IMR-90 (cell line): ENCODE measurements around the gene SEMA5A. TPM values are rescaled to one million over a fixed set of nuclear protein-coding genes. Genes with fewer than 3 reads are reported as not detected.

Experiments used
- ATAC-seq: fragments of 200-7000 bp; cut with Tn5 transposase; 2 replicates; pipeline ENCODE4 v1.9.1; 2020; ENCODE audit warnings: low read depth, mild to moderate bottlenecking, moderate library complexity
- BruUV-seq: library from RNA; stranded (reverse); fragments of 400-500 nt; replicated peaks from 2 replicates; lab custom pipeline; 2021; lab: Mats Ljungman, UMichigan
- CTCF ChIA-PET: fragments of 300-600 bp; formaldehyde crosslinking; extraction: SDS; loops from one replicate; lab custom pipeline; 2021; ENCODE audit warnings: antibody characterized with exemption; lab: Yijun Ruan, JAX
- POLR2A ChIA-PET: fragments of 300-600 bp; sonication (Branson Sonifier 250); formaldehyde crosslinking; loops from one replicate; lab custom pipeline; 2022; ENCODE audit warnings: antibody characterized with exemption; ENCODE audit not compliant: unreplicated experiment; lab: Charles Lee
- DNase-seq: peaks from one replicate; pipeline ENCODE4 v3.0.0; 2013
- H2AFZ ChIP-seq: replicated peaks from 2 replicates; pipeline ENCODE3; 2013; ENCODE audit warnings: low read length, mild to moderate bottlenecking; ENCODE audit not compliant: poor library complexity
- H2AK5ac ChIP-seq: 2 replicates; pipeline ENCODE4 v1.6.1; 2013; ENCODE audit warnings: low read depth, low read length, inconsistent platforms
- H2AK9ac ChIP-seq: replicated peaks from 2 replicates; pipeline ENCODE3; 2013; ENCODE audit warnings: mild to moderate bottlenecking, low read depth, low read length, moderate library complexity; ENCODE audit not compliant: poor library complexity
- H2BK120ac ChIP-seq: 2 replicates; pipeline ENCODE4 v1.6.1; 2013; ENCODE audit warnings: low read depth, low read length, inconsistent platforms
- H2BK15ac ChIP-seq: 3 replicates; pipeline ENCODE4 v1.6.1; 2013; ENCODE audit warnings: low read depth, low read length, inconsistent platforms
- H2BK20ac ChIP-seq: 2 replicates; pipeline ENCODE4 v1.6.1; 2013; ENCODE audit warnings: low read depth, mild to moderate bottlenecking, inconsistent platforms, low read length, moderate library complexity
- H2BK5ac ChIP-seq: 2 replicates; pipeline ENCODE4 v1.6.1; 2013; ENCODE audit warnings: mild to moderate bottlenecking, low read depth, low read length, inconsistent platforms; ENCODE audit not compliant: poor library complexity, severe bottlenecking
- H3K14ac ChIP-seq: replicated peaks from 2 replicates; pipeline ENCODE4 v1.6.1; 2013; ENCODE audit warnings: low read depth, low read length, inconsistent platforms
- H3K18ac ChIP-seq: 2 replicates; pipeline ENCODE4 v1.6.1; 2013; ENCODE audit warnings: low read depth, low read length, control low read depth
- H3K23ac ChIP-seq: 2 replicates; pipeline ENCODE4 v1.6.1; 2013; ENCODE audit warnings: low read depth, low read length, inconsistent platforms
- H3K27ac ChIP-seq: 2 replicates; pipeline ENCODE4 v1.5.1; 2013; ENCODE audit warnings: mild to moderate bottlenecking, control low read depth, low read length; ENCODE audit not compliant: insufficient read depth
- H3K27me3 ChIP-seq: 2 replicates; pipeline ENCODE4 v1.6.1; 2013; ENCODE audit warnings: low read length; ENCODE audit not compliant: control insufficient read depth, insufficient read depth
- H3K36me3 ChIP-seq: 2 replicates; pipeline ENCODE4 v1.6.1; 2013; ENCODE audit warnings: low read length, mixed read lengths; ENCODE audit not compliant: control insufficient read depth, insufficient read depth
- H3K4ac ChIP-seq: 2 replicates; pipeline ENCODE4 v1.6.1; 2013; ENCODE audit warnings: low read depth, low read length, inconsistent platforms
- H3K4me1 ChIP-seq: 2 replicates; pipeline ENCODE4 v1.6.1; 2013; ENCODE audit warnings: low read length, mixed read lengths; ENCODE audit not compliant: control insufficient read depth, insufficient read depth
- H3K4me2 ChIP-seq: 2 replicates; pipeline ENCODE4 v1.6.1; 2013; ENCODE audit warnings: low read depth, mild to moderate bottlenecking, control low read depth, low read length, moderate library complexity
- H3K4me3 ChIP-seq: 2 replicates; pipeline ENCODE4 v1.5.1; 2013; ENCODE audit warnings: low read depth, mild to moderate bottlenecking, control low read depth, low read length, moderate library complexity; ENCODE audit not compliant: insufficient read depth
- H3K56ac ChIP-seq: 2 replicates; pipeline ENCODE4 v1.6.1; 2013; ENCODE audit warnings: low read length, inconsistent platforms; ENCODE audit not compliant: insufficient read depth; ENCODE audit errors: extremely low read depth
- H3K79me1 ChIP-seq, 2 experiments: 2 replicates each; pipeline ENCODE4 v1.6.1; 2013; ENCODE audit warnings: low read length in 2 of 2, inconsistent platforms in 1 of 2, low read depth in 1 of 2
- H3K9ac ChIP-seq: 2 replicates; pipeline ENCODE4 v1.6.1; 2013; ENCODE audit warnings: low read depth, low read length, control low read depth
- H3K9me1 ChIP-seq: 2 replicates; pipeline ENCODE4 v1.6.1; 2013; ENCODE audit warnings: low read length, inconsistent platforms; ENCODE audit not compliant: insufficient read depth
- H3K9me3 ChIP-seq: 2 replicates; pipeline ENCODE4 v1.6.1; 2013; ENCODE audit warnings: low read length; ENCODE audit not compliant: control insufficient read depth, insufficient read depth
- H4K20me1 ChIP-seq: 2 replicates; pipeline ENCODE4 v1.6.1; 2013; ENCODE audit warnings: low read length, inconsistent platforms; ENCODE audit not compliant: insufficient read depth
- H4K5ac ChIP-seq: 2 replicates; pipeline ENCODE4 v1.6.1; 2013; ENCODE audit warnings: mild to moderate bottlenecking, low read depth, low read length, control low read depth
- H4K8ac ChIP-seq, 2 experiments: 2 replicates each; pipeline ENCODE4 v1.6.1; 2013; ENCODE audit warnings: low read depth in 2 of 2, low read length in 2 of 2, control low read depth in 1 of 2, inconsistent platforms in 1 of 2
- H4K91ac ChIP-seq: 2 replicates; pipeline ENCODE4 v1.6.1; 2013; ENCODE audit warnings: low read depth, low read length, inconsistent platforms; ENCODE audit not compliant: insufficient read depth
- BHLHE40 ChIP-seq: fragments of 150-350 bp; IDR thresholded peaks from 2 replicates; pipeline ENCODE4 v1.6.1; 2016; ENCODE audit warnings: mild to moderate bottlenecking, low read depth, low read length
- CEBPB ChIP-seq: IDR thresholded peaks from 2 replicates; pipeline ENCODE4 v1.6.1; 2012; ENCODE audit warnings: low read depth, low read length, improper control_type of control experiment
- CHD1 ChIP-seq: IDR thresholded peaks from 2 replicates; pipeline ENCODE4 v1.6.1; 2012; ENCODE audit warnings: low read depth, low read length, improper control_type of control experiment
- FOS ChIP-seq: fragments of 150-350 bp; IDR thresholded peaks from 2 replicates; pipeline ENCODE4 v1.6.1; 2016; ENCODE audit warnings: low read depth, low read length
- MAFK ChIP-seq: IDR thresholded peaks from 2 replicates; pipeline ENCODE4 v1.6.1; 2012; ENCODE audit warnings: low read depth, low read length, improper control_type of control experiment
- MAZ ChIP-seq: IDR thresholded peaks from 2 replicates; pipeline ENCODE4 v1.6.1; 2012; ENCODE audit warnings: low read depth, mild to moderate bottlenecking, low read length, improper control_type of control experiment, moderate library complexity, borderline replicate concordance
- MXI1 ChIP-seq: IDR thresholded peaks from 2 replicates; pipeline ENCODE4 v1.6.1; 2012; ENCODE audit warnings: low read depth, mild to moderate bottlenecking, low read length, moderate library complexity, borderline replicate concordance
- NFE2L2 ChIP-seq: fragments of 150-350 bp; IDR thresholded peaks from 2 replicates; pipeline ENCODE4 v1.6.1; 2016; ENCODE audit warnings: low read depth, mild to moderate bottlenecking, low read length
- POLR2A ChIP-seq: IDR thresholded peaks from 2 replicates; pipeline ENCODE4 v1.6.1; 2012; ENCODE audit warnings: mild to moderate bottlenecking, low read depth, low read length
- RAD21 ChIP-seq: IDR thresholded peaks from 2 replicates; pipeline ENCODE4 v1.6.1; 2012; ENCODE audit warnings: low read length, improper control_type of control experiment
- RCOR1 ChIP-seq: IDR thresholded peaks from 2 replicates; pipeline ENCODE4 v1.6.1; 2012; ENCODE audit warnings: mild to moderate bottlenecking, low read length, improper control_type of control experiment; ENCODE audit not compliant: insufficient replicate concordance
- RFX5 ChIP-seq: IDR thresholded peaks from 2 replicates; pipeline ENCODE4 v1.8.0; 2012; ENCODE audit warnings: low read depth, mild to moderate bottlenecking, low read length, moderate library complexity
- SMC3 ChIP-seq: fragments of 150-350 bp; IDR thresholded peaks from 2 replicates; pipeline ENCODE4 v1.6.1; 2016; ENCODE audit warnings: low read depth, mild to moderate bottlenecking, antibody characterized with exemption, low read length, moderate library complexity
- WGBS, 2 experiments: methylation state at CpG; one replicate each; pipeline versions ENCODE4 v1.1.5 to v1.1.7; 2013; ENCODE audit warnings: missing lambda C conversion rate in 2 of 2; ENCODE audit not compliant: insufficient read length in 1 of 2; ENCODE audit errors: extremely low coverage in 2 of 2; 5-methylcytosine and 5-hydroxymethylcytosine counted together
- dilution Hi-C: fragments of 300-500 bp; cut with HindIII; formaldehyde crosslinking; loops from one replicate; pipeline ENCODE4 v1.14.3; 2018; ENCODE audit warnings: low sequenced_read_pairs; ENCODE audit not compliant: unreplicated experiment
- in situ Hi-C: fragments of 300-500 bp; cut with MboI; formaldehyde crosslinking; loops from 3 replicates; pipeline ENCODE4 v1.14.3; 2019; ENCODE audit warnings: low sequenced_read_pairs, inconsistent platforms, mixed read lengths
- intact Hi-C: fragments of 100-400 bp; cut with micrococcal nuclease; formaldehyde crosslinking; loops from 2 replicates; pipeline ENCODE4 v1.10.0; 2022
- polyA plus RNA-seq, 3 experiments: library from polyadenylated mRNA; depleted of rRNA; stranded (reverse); fragments of >200 nt; gene quantifications; 2 replicates each; pipeline ENCODE4 v1.2.3, GENCODE V29; 2012; ENCODE audit warnings: low replicate concordance in 1 of 3
- total RNA-seq: library from RNA; depleted of rRNA; stranded (reverse); fragments of >200 nt; gene quantifications from 2 replicates; pipeline ENCODE4 v1.2.3, GENCODE V29; 2012
- TF ChIP-seq, protein P1 (sequence below): fragments of 150-350 bp; IDR thresholded peaks from 2 replicates; pipeline ENCODE4 v1.6.1; 2016; ENCODE audit warnings: low read depth, mild to moderate bottlenecking, low read length, moderate library complexity, borderline replicate concordance
- TF ChIP-seq, protein P2 (sequence below): fragments of 150-350 bp; IDR thresholded peaks from 2 replicates; pipeline ENCODE4 v1.6.1; 2017; ENCODE audit warnings: mild to moderate bottlenecking, antibody characterized with exemption, low read length, low read depth

The SEMA5A gene
- total and polyA plus RNA-seq, 2 of the 4 experiments (the other 2 are of a cell fraction), result 8.2 to 9.9 TPM

DNA sequence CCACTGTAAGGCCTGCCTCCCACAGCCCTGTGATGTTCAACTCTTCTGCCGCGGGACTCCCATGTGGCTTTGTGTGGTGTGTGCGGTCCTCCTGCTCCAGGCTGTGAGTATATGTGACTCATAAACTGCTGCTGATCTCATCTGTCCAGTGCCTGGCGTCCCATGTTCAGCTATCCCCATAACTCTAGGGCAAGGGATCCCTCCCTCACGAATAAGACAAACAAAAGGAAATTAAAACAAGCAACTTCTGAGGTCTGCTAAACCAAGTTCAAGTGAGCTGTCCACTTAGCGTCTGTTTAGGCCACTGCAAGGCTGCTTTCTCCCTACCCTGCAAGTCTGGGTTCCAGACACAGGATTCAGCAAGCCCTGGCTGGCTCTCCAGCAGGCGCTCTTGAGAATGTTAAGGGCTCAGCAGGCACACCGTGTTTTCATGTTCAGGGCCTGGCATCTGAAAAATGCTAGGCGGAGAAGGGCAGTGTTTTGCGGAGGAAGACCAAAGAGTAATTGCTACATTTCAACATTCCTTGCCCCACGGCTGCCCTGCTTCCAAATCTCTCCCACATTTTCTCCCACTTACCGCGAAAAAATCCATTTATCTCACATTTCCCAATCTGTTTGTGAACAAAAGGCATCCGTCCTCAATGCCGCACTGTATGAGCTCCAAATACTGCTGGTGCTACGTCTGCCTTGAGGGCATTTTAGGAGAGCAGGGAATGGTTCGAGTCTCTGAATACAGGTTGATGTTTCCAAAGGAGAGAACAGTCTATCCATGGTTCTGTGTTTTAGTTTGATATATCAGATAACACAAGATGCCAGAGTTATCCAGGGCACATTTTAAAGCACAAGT lies 280.2 kb downstream of the SEMA5A start:
- peaks cover 7% of the 10 kb centered on the region for H3K9me1 ChIP-seq
- 12% methylated on average over 4 of the region's 17 CpGs; no CpG with 5 or more reads in 1 of the 2 experiments for WGBS, 2 experiments
- H3K27ac ChIP-seq, result peak overlapping the region; percentile 70
- H3K56ac ChIP-seq, result 0 out of 2 replicates have a peak overlapping the region, but pooled peaks have one; percentile 7
- peak overlapping the region; percentile 71 for H2BK5ac ChIP-seq
- H2AFZ ChIP-seq, result peak overlapping the region; percentile 46
- H3K4ac ChIP-seq, result peak overlapping the region; percentile 78
- peak overlapping the region; percentile 31; the same call in 1 of the 2 replicates for H3K14ac ChIP-seq
- H3K9ac ChIP-seq, result peak overlapping the region; percentile 57; the same call in 1 of the 2 replicates
- peak overlapping the region; percentile 87 for H3K23ac ChIP-seq
- no peaks in the 10 kb centered on the region for H3K27me3 ChIP-seq
- dilution Hi-C loops, result no loop called here
- no peak overlapping the region for H4K5ac ChIP-seq
- no peaks in the 10 kb centered on the region for H3K9me3 ChIP-seq
- H4K91ac ChIP-seq, result peak overlapping the region; percentile 43
- peak overlapping the region; percentile 70 for H2BK20ac ChIP-seq
- peaks cover 3 to 25% of the 10 kb centered on the region in 2 experiments; a peak in 3 of 4 replicates for H3K79me1 ChIP-seq
- intact Hi-C loops, result loop anchor here (5.0 kb wide), 1 partner anchor 277 kb away; no protein-coding TSS in a partner anchor
- in situ Hi-C loops, result no loop called here
- peak overlapping the region; percentile 40 for H3K18ac ChIP-seq
- peak overlapping the region; percentile 8 to 41; a peak in 3 of 4 replicates for H4K8ac ChIP-seq
- H2BK15ac ChIP-seq, result 0 out of 3 replicates have a peak overlapping the region, but pooled peaks have one; percentile 5
- CTCF ChIA-PET, result interaction anchor here (1.0 kb wide), 1 partner anchor 163 kb away, joined by 3 read pairs; no protein-coding TSS in a partner anchor
- peaks cover 11% of the 10 kb centered on the region; the same call in 1 of the 2 replicates for H4K20me1 ChIP-seq
- H2BK120ac ChIP-seq, result peak overlapping the region; percentile 53
- POLR2A ChIA-PET, result interaction anchor here (0.5 kb wide), 1 partner anchor 868 kb away, joined by 4 read pairs; no protein-coding TSS in a partner anchor
- BruUV-seq, result no TSS peak
- peak overlapping the region; percentile 65 for H2AK5ac ChIP-seq
- peak overlapping the region; percentile 57 for H3K4me2 ChIP-seq
- peaks cover 5% of the 10 kb centered on the region for H3K4me1 ChIP-seq
- H2AK9ac ChIP-seq, result peak overlapping the region; percentile 31
- peak; percentile 99 for DNase-seq
- H3K4me3 ChIP-seq, result peak overlapping the region; percentile 8; the same call in 1 of the 2 replicates
- ATAC-seq, result peak; percentile 98
- no peaks in the 10 kb centered on the region for H3K36me3 ChIP-seq
- peak; percentile 46; the same call in 1 of the 2 replicates for TF ChIP-seq MAZ
- no peak for TF ChIP-seq SMC3
- peak; percentile 80; the same call in 1 of the 2 replicates for TF ChIP-seq MXI1
- 0 out of 2 replicates have a peak, but pooled peaks have one; percentile 14 for TF ChIP-seq RAD21
- no peak for TF ChIP-seq CHD1
- TF ChIP-seq, protein P1, sequence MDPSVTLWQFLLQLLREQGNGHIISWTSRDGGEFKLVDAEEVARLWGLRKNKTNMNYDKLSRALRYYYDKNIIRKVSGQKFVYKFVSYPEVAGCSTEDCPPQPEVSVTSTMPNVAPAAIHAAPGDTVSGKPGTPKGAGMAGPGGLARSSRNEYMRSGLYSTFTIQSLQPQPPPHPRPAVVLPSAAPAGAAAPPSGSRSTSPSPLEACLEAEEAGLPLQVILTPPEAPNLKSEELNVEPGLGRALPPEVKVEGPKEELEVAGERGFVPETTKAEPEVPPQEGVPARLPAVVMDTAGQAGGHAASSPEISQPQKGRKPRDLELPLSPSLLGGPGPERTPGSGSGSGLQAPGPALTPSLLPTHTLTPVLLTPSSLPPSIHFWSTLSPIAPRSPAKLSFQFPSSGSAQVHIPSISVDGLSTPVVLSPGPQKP, result no peak
- TF ChIP-seq NFE2L2, result no peak
- peak; percentile 86 for TF ChIP-seq FOS
- TF ChIP-seq RFX5, result no peak
- peak; percentile 42; the same call in 1 of the 2 replicates for TF ChIP-seq POLR2A
- TF ChIP-seq, protein P2, sequence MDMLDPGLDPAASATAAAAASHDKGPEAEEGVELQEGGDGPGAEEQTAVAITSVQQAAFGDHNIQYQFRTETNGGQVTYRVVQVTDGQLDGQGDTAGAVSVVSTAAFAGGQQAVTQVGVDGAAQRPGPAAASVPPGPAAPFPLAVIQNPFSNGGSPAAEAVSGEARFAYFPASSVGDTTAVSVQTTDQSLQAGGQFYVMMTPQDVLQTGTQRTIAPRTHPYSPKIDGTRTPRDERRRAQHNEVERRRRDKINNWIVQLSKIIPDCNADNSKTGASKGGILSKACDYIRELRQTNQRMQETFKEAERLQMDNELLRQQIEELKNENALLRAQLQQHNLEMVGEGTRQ, result 0 out of 2 replicates have a peak, but pooled peaks have one; percentile 34
- no peak for TF ChIP-seq MAFK
- TF ChIP-seq RCOR1, result peak; percentile 46
- TF ChIP-seq BHLHE40, result peak; percentile 57; the same call in 1 of the 2 replicates
- peak; percentile 38; the same call in 1 of the 2 replicates for TF ChIP-seq CEBPB
